NCI-H1048 (cell line): Measurements from ENCODE around the gene KRABD2.
"Not testable (repeated sequence)": the region's sequence is repeated elsewhere in the genome, so short reads cannot be mapped to it uniquely, and the experiment has no call there.

Experiments
- DNase-seq: peaks from one replicate; lab custom pipeline; 2025; lab: John Stamatoyannopoulos, UW

Gene KRABD2

GRCh38 chr17:8360751-8361150, 15.8 kb downstream of the KRABD2 start:
- DNase-seq: no peak

GRCh38 chr17:8360260-8360659, 16.2 kb downstream of the KRABD2 start:
- no peak for DNase-seq

- DNase-seq: no peak
Measured at GRCh38 chr17:8359769-8360168, 16.7 kb downstream of the KRABD2 start.

GRCh38 chr17:8357910-8358309, 18.6 kb downstream of the KRABD2 start:
- DNase-seq: no peak

GRCh38 chr17:8354236-8354635, 22.3 kb downstream of the KRABD2 start:
- no peak for DNase-seq

- no peak for DNase-seq
Measured at GRCh38 chr17:8353736-8354135, 22.8 kb downstream of the KRABD2 start.

- DNase-seq: no peak
Measured at GRCh38 chr17:8350339-8350738, 26.2 kb downstream of the KRABD2 start.

- DNase-seq: not testable (repeated sequence)
Measured at GRCh38 chr17:8347001-8347400, 29.5 kb downstream of the KRABD2 start.

- DNase-seq: no peak
Measured at GRCh38 chr17:8345951-8346665, 30.4 kb downstream of the KRABD2 start.

GRCh38 chr17:8345052-8345690, 31.3 kb downstream of the KRABD2 start:
- no peak for DNase-seq

- DNase-seq: no peak
Measured at GRCh38 chr17:8341456-8341855, 35.0 kb downstream of the KRABD2 start.

- DNase-seq: no peak
Measured at GRCh38 chr17:8339540-8339939, 37.0 kb downstream of the KRABD2 start, which contains the start of gene ODF4. Gene ODF4 (plus strand): TSS chr17:8339840. CDS start chr17:8340052, 212 bp downstream.

GRCh38 chr17:8338753-8339140, 37.8 kb downstream of the KRABD2 start:
- no peak for DNase-seq

GRCh38 chr17:8337802-8338752, 38.4 kb downstream of the KRABD2 start:
- no peak for DNase-seq

- no peak for DNase-seq
Measured at GRCh38 chr17:8333281-8333680, 43.2 kb downstream of the KRABD2 start.

GRCh38 chr17:8332688-8333087, 43.8 kb downstream of the KRABD2 start:
- DNase-seq: no peak

- no peak for DNase-seq
Measured at GRCh38 chr17:8332128-8332527, 44.4 kb downstream of the KRABD2 start.

- DNase-seq: no peak
Measured at GRCh38 chr17:8327303-8327649, 49.2 kb downstream of the KRABD2 start.
